Measurements from ENCODE around the gene TMEM165. TPM values are rescaled to one million over a fixed set of nuclear protein-coding genes. Genes with fewer than 3 reads are reported as not detected.

Gene TMEM165
- total and polyA plus RNA-seq, 2 donors (not counting 3 experiments of a cell fraction or from before 2014, with no cell fraction given) = 144 to 177 TPM

GRCh38 chr4:55424791-55425190 lies 29.0 kb downstream of the TMEM165 start:
- Histone ChIP-seq H2AFZ (ENCODE audit: low read depth, low read length) (no peak overlapping the region), H3K4me1 (ENCODE audit: control insufficient read depth, extremely low read depth, insufficient read depth, low read length) (no peaks in the 10 kb centered on the region), H4K20me1 (replicated peaks; ENCODE audit: control insufficient read depth, extremely low read depth, insufficient read depth, low read length) (peaks cover 4% of the 10 kb centered on the region), H3K9me3 (replicated peaks; ENCODE audit: control insufficient read depth, insufficient read depth, low read length) (no peaks in the 10 kb centered on the region), H3K4me2 (ENCODE audit: insufficient read depth, low read length) (no peak overlapping the region), H3K36me3 (ENCODE audit: control insufficient read depth in 2 of 2, extremely low read depth in 1 of 2, insufficient read depth in 2 of 2, low read length in 2 of 2) (peaks cover 28 to 60% of the 10 kb centered on the region in 2 experiments), H3K27ac (ENCODE audit: insufficient read depth, low read depth, low read length) (no peak overlapping the region), H3K27me3 (ENCODE audit: control insufficient read depth in 2 of 2, insufficient read depth in 2 of 2, low read length in 2 of 2) (no peaks in the 10 kb centered on the region), H3K4me3 (replicated peaks in 1 of 3; ENCODE audit: insufficient read depth in 1 of 3, low read depth in 1 of 3, low read length in 3 of 3) (no peak overlapping the region), H3K79me2 (ENCODE audit: control insufficient read depth, insufficient read depth, low read length) (peaks cover 31% of the 10 kb centered on the region), H3K9ac (replicated peaks; ENCODE audit: extremely low read depth, insufficient read depth, low read length) (no peak overlapping the region), H3K9me1 (replicated peaks; ENCODE audit: control insufficient read depth, extremely low read depth, insufficient read depth, low read length) (no peaks in the 10 kb centered on the region)
- intact Hi-C loops (cut with micrococcal nuclease) (no loop called here), dilution Hi-C loops (cut with MboI; ENCODE audit: extremely low pct_ligation_motif_present, low sequenced_read_pairs) (no loop called here)
- no TSS peak for BruUV-seq (replicated peaks)
- ChIA-PET POLR2A (no interaction called here), CTCF (interaction anchor here (1.6 kb wide), 1 partner anchor 454 kb away, joined by 3 read pairs; no protein-coding TSS in a partner anchor)
- TF ChIP-seq POLR2AphosphoS5 (IDR thresholded peaks at IDR 0.05; ENCODE audit: insufficient read depth, low read depth, low read length) = no peak
- TF ChIP-seq CTCF (IDR thresholded peaks at IDR 0.05; ENCODE audit: extremely low read depth in 1 of 2, insufficient read depth in 1 of 2, low read depth in 1 of 2, low read length in 2 of 2) = no peak
- no peak for TF ChIP-seq JUN (IDR thresholded peaks at IDR 0.05; ENCODE audit: borderline replicate concordance, insufficient read depth, insufficient read length, low read depth)
- TF ChIP-seq FOS (IDR thresholded peaks at IDR 0.05; ENCODE audit: borderline replicate concordance, insufficient read depth, low read length) = no peak
- no peak for TF ChIP-seq POLR2A (IDR thresholded peaks at IDR 0.05; ENCODE audit: low read depth, low read length)
- TF ChIP-seq GATA2 (IDR thresholded peaks at IDR 0.05; ENCODE audit: insufficient read depth, insufficient read length, low read depth, low read length) = no peak
- TF ChIP-seq EZH2 (IDR thresholded peaks at IDR 0.05; ENCODE audit: borderline replicate concordance, low read depth, low read length, severe bottlenecking) = no peak
- TF ChIP-seq MYC (IDR thresholded peaks at IDR 0.05; ENCODE audit: low read depth, low read length) = no peak
- DNase-seq (ENCODE audit: low read depth, low spot score) (no peak), FAIRE-seq (no peak)

Data from endothelial cell of umbilical vein (primary cell).